H1 (cell line): ENCODE data around the gene SEC61A1. TPM values are rescaled to one million over a fixed set of nuclear protein-coding genes. Genes with fewer than 3 reads are reported as not detected.

Experiments
- CTCF ChIA-PET: fragments of 300-600 bp; sonication (Branson Sonifier 250); formaldehyde crosslinking; loops from one replicate; lab custom pipeline; 2021; ENCODE audit not compliant: partially characterized antibody; lab: Charles Lee
- POLR2A ChIA-PET: fragments of 300-600 bp; sonication (Branson Sonifier 250); formaldehyde crosslinking; loops from one replicate; lab custom pipeline; 2021; ENCODE audit warnings: inconsistent platforms; ENCODE audit not compliant: partially characterized antibody; lab: Charles Lee
- DNase-seq, 2 experiments: peaks; one replicate each; pipeline versions ENCODE4 v3.0.0 to v3.0.0-alpha.2; 2010 to 2022; ENCODE audit warnings: low spot score in 2 of 2, low read depth in 1 of 2, mixed read lengths in 1 of 2
- FAIRE-seq: peaks from 2 replicates; lab custom pipeline; 2011; peaks lifted over from hg19 to GRCh38; lab: Jason Lieb, UNC
- H2AFZ ChIP-seq: 2 replicates; pipeline ENCODE4 v1.8.1; 2012; ENCODE audit warnings: low read length, inconsistent platforms
- H2AK5ac ChIP-seq: 2 replicates; pipeline ENCODE4 v1.6.1; 2013; ENCODE audit warnings: low read depth, low read length
- H2BK120ac ChIP-seq: replicated peaks from 2 replicates; pipeline ENCODE3; 2013; ENCODE audit warnings: low read depth, low read length, inconsistent platforms
- H2BK12ac ChIP-seq: 2 replicates; pipeline ENCODE4 v1.6.1; 2013; ENCODE audit warnings: low read depth, low read length
- H2BK15ac ChIP-seq: 2 replicates; pipeline ENCODE4 v1.6.1; 2013; ENCODE audit warnings: low read length
- H2BK20ac ChIP-seq: 2 replicates; pipeline ENCODE4 v1.6.1; 2013; ENCODE audit warnings: low read length
- H2BK5ac ChIP-seq: 2 replicates; pipeline ENCODE4 v1.6.1; 2013; ENCODE audit warnings: low read depth, low read length
- H3K14ac ChIP-seq: 2 replicates; pipeline ENCODE4 v1.6.1; 2013; ENCODE audit warnings: inconsistent platforms; ENCODE audit not compliant: insufficient read length
- H3K18ac ChIP-seq: 2 replicates; pipeline ENCODE4 v1.6.1; 2013; ENCODE audit warnings: low read length; ENCODE audit errors: extremely low read depth
- H3K23ac ChIP-seq: 2 replicates; pipeline ENCODE4 v1.6.1; 2013; ENCODE audit warnings: inconsistent platforms; ENCODE audit not compliant: insufficient read length
- H3K23me2 ChIP-seq: 2 replicates; pipeline ENCODE4 v1.6.1; 2013; ENCODE audit warnings: low read depth, low read length
- H3K27ac ChIP-seq: 2 replicates; pipeline ENCODE4 v1.6.1; 2011; ENCODE audit warnings: low read depth, low read length, inconsistent platforms
- H3K27me3 ChIP-seq, 4 experiments: replicated peaks in 1 of 4; 1 replicate in 1 of 4; 2 replicates in 3 of 4; pipeline versions ENCODE4 v1.6.1 to v1.8.1; 2011 to 2013; ENCODE audit warnings: low read length in 3 of 4, mild to moderate bottlenecking in 3 of 4, inconsistent platforms in 2 of 4, mixed read lengths in 2 of 4, moderate library complexity in 1 of 4; ENCODE audit not compliant: control insufficient read depth in 3 of 4, insufficient read depth in 3 of 4; ENCODE audit errors: extremely low read depth in 1 of 4
- H3K36me3 ChIP-seq, 4 experiments: 2 replicates each; pipeline versions ENCODE4 v1.6.1 to v1.8.1; 2011 to 2013; ENCODE audit warnings: mild to moderate bottlenecking in 4 of 4, low read length in 3 of 4, moderate library complexity in 2 of 4, control low read depth in 1 of 4, inconsistent platforms in 1 of 4; ENCODE audit not compliant: insufficient read depth in 4 of 4, control insufficient read depth in 2 of 4
- H3K4ac ChIP-seq: replicated peaks from 2 replicates; pipeline ENCODE3; 2013; ENCODE audit warnings: low read length, low read depth, mixed read lengths, inconsistent platforms; ENCODE audit not compliant: insufficient read length
- H3K4me1 ChIP-seq, 4 experiments: replicated peaks in 1 of 4; 1 replicate in 1 of 4; 2 replicates in 3 of 4; pipeline versions ENCODE4 v1.6.1 to v1.8.1; 2011 to 2013; ENCODE audit warnings: low read length in 3 of 4, inconsistent platforms in 2 of 4, mixed read lengths in 1 of 4; ENCODE audit not compliant: insufficient read depth in 4 of 4, control insufficient read depth in 3 of 4
- H3K4me2 ChIP-seq, 2 experiments: 2 replicates each; pipeline versions ENCODE4 v1.6.1 to v1.8.1; 2011 to 2013; ENCODE audit warnings: low read depth in 2 of 2, low read length in 2 of 2, control low read depth in 1 of 2, inconsistent platforms in 1 of 2, mild to moderate bottlenecking in 1 of 2; ENCODE audit not compliant: insufficient read depth in 1 of 2
- H3K4me3 ChIP-seq, 4 experiments: fragments of 200-600, 300-600 bp in 1 of 4; sonication (generic), shearing (Covaris generic), sonication (Bioruptor Twin) in 1 of 4; 2 replicates each; pipeline versions ENCODE4 v1.5.1 to v1.8.1; 2011 to 2016; ENCODE audit warnings: low read length in 4 of 4, low read depth in 3 of 4, control low read depth in 2 of 4, inconsistent platforms in 2 of 4, mild to moderate bottlenecking in 2 of 4, mixed read lengths in 1 of 4, moderate library complexity in 1 of 4; ENCODE audit not compliant: insufficient read depth in 2 of 4; ENCODE audit errors: extremely low read depth in 1 of 4
- H3K56ac ChIP-seq: replicated peaks from 2 replicates; pipeline ENCODE3; 2013; ENCODE audit warnings: low read depth, mild to moderate bottlenecking, mixed read lengths, low read length, inconsistent platforms; ENCODE audit not compliant: insufficient read length
- H3K79me1 ChIP-seq: 2 replicates; pipeline ENCODE4 v1.6.1; 2013; ENCODE audit warnings: low read depth, low read length, control low read depth
- H3K79me2 ChIP-seq, 2 experiments: 2 replicates each; pipeline versions ENCODE4 v1.6.1 to v1.8.1; 2012 to 2013; ENCODE audit warnings: low read length in 2 of 2, mild to moderate bottlenecking in 2 of 2, inconsistent platforms in 1 of 2; ENCODE audit not compliant: insufficient read depth in 2 of 2, control insufficient read depth in 1 of 2
- H3K9ac ChIP-seq, 4 experiments: replicated peaks in 1 of 4; 1 replicate in 1 of 4; 2 replicates in 3 of 4; pipeline versions ENCODE4 v1.6.1 to v1.8.1; 2011 to 2013; ENCODE audit warnings: low read depth in 3 of 4, low read length in 3 of 4, control low read depth in 2 of 4, mild to moderate bottlenecking in 2 of 4, moderate library complexity in 2 of 4, inconsistent platforms in 1 of 4; ENCODE audit errors: extremely low read depth in 1 of 4
- H3K9me3 ChIP-seq, 2 experiments: 2 replicates each; pipeline versions ENCODE4 v1.6.1 to v1.8.1; 2012 to 2013; ENCODE audit warnings: mild to moderate bottlenecking in 2 of 2, moderate library complexity in 2 of 2, control low read depth in 1 of 2, inconsistent platforms in 1 of 2, low read depth in 1 of 2, low read length in 1 of 2, mixed read lengths in 1 of 2; ENCODE audit not compliant: insufficient read depth in 2 of 2
- H4K20me1 ChIP-seq, 2 experiments: replicated peaks in 1 of 2; 2 replicates each; pipeline versions ENCODE3 to v1.8.1; 2011 to 2013; ENCODE audit warnings: inconsistent platforms in 2 of 2, low read length in 2 of 2, mild to moderate bottlenecking in 1 of 2; ENCODE audit not compliant: insufficient read depth in 2 of 2, control insufficient read depth in 1 of 2
- H4K5ac ChIP-seq: 2 replicates; pipeline ENCODE4 v1.6.1; 2013; ENCODE audit warnings: low read length, low read depth, mixed read lengths, inconsistent platforms; ENCODE audit not compliant: insufficient read length
- H4K8ac ChIP-seq: 2 replicates; pipeline ENCODE4 v1.8.0; 2013; ENCODE audit warnings: mild to moderate bottlenecking, moderate library complexity, low read length, inconsistent platforms; ENCODE audit not compliant: insufficient read depth; ENCODE audit errors: extremely low read depth
- H4K91ac ChIP-seq: replicated peaks from 2 replicates; pipeline ENCODE3; 2013; ENCODE audit warnings: low read length, mixed read lengths, inconsistent platforms; ENCODE audit not compliant: insufficient read length
- ASH2L ChIP-seq: fragments of 200-600, 300-600 bp; sonication (generic); IDR thresholded peaks from one replicate; pipeline ENCODE4 v1.7.1; 2017; ENCODE audit warnings: low read length
- ATF3 ChIP-seq: IDR thresholded peaks from 2 replicates; pipeline ENCODE4 v1.6.1; 2011; ENCODE audit warnings: low read depth, mild to moderate bottlenecking, low read length; ENCODE audit not compliant: insufficient read depth
- BCL11A ChIP-seq, 2 experiments: IDR thresholded peaks; one replicate each; pipeline ENCODE4 v1.6.1; 2011; ENCODE audit warnings: low read depth in 2 of 2, low read length in 2 of 2, mild to moderate bottlenecking in 2 of 2
- CHD1 ChIP-seq: IDR thresholded peaks from 2 replicates; pipeline ENCODE4 v1.6.1; 2012; ENCODE audit warnings: low read depth, low read length, improper control_type of control experiment
- MAFK ChIP-seq: IDR thresholded peaks from 2 replicates; pipeline ENCODE4 v1.6.1; 2012; ENCODE audit warnings: low read depth, mild to moderate bottlenecking, improper control_type of control experiment, low read length
- POU5F1 ChIP-seq: IDR thresholded peaks from 2 replicates; pipeline ENCODE4 v1.6.1; 2011; ENCODE audit warnings: low read depth, mild to moderate bottlenecking, low read length, moderate library complexity
- RAD21 ChIP-seq, 2 experiments: IDR thresholded peaks in 1 of 2; conservative IDR thresholded peaks in 1 of 2; 2 replicates each; pipeline ENCODE4 v1.6.1; 2011; ENCODE audit warnings: low read depth in 2 of 2, low read length in 2 of 2, improper control_type of control experiment in 1 of 2, inconsistent platforms in 1 of 2, mild to moderate bottlenecking in 1 of 2, moderate library complexity in 1 of 2
- SIN3A ChIP-seq, 2 experiments: IDR thresholded peaks in 1 of 2; conservative IDR thresholded peaks in 1 of 2; 2 replicates each; pipeline ENCODE4 v1.6.1; 2011 to 2012; ENCODE audit warnings: low read length in 2 of 2, improper control_type of control experiment in 1 of 2, low read depth in 1 of 2, mild to moderate bottlenecking in 1 of 2
- WGBS, 2 experiments: shearing (Covaris generic) in 1 of 2; methylation state at CpG; one replicate each; pipeline versions ENCODE4 v1.1.6 to v1.1.7; 2013 to 2015; ENCODE audit warnings: low lambda C conversion rate in 2 of 2, mixed read lengths in 2 of 2, inconsistent platforms in 1 of 2, low coverage in 1 of 2, missing lambda C conversion rate in 1 of 2; ENCODE audit not compliant: insufficient replicate concordance in 2 of 2, insufficient coverage in 1 of 2, insufficient read length in 1 of 2; ENCODE audit errors: extremely low coverage in 1 of 2, missing lambda C conversion rate in 1 of 2; 5-methylcytosine and 5-hydroxymethylcytosine counted together
- polyA plus RNA-seq, 7 experiments: library from polyadenylated mRNA; depleted of rRNA in 3 of 7; stranded (reverse) in 5 of 7; unstranded in 2 of 7; fragments of >200 nt in 5 of 7; fragments of 200-250 nt in 2 of 7; gene quantifications; 1 replicate in 5 of 7; 2 replicates in 1 of 7; 4 replicates in 1 of 7; pipeline versions ENCODE4 v1.2.1 to v1.2.3, GENCODE V29; 2011 to 2013; ENCODE audit warnings: missing spikeins in 2 of 7, mixed read lengths in 2 of 7
- total RNA-seq: library from RNA; stranded (reverse); fragmentation: NEBNext Ultra II Directional; extraction: Animal tissue kit (Norgen Biotek cat#: 25700); gene quantifications from 2 replicates; pipeline ENCODE4 v1.2.1, GENCODE V29; 2021
- TF ChIP-seq, protein P1 (sequence below): IDR thresholded peaks from 2 replicates; pipeline ENCODE4 v1.6.1; 2012; ENCODE audit warnings: low read length, inconsistent platforms
- TF ChIP-seq, protein P2 (sequence below): IDR thresholded peaks from 2 replicates; pipeline ENCODE4 v1.6.1; 2011; ENCODE audit warnings: low read length, improper control_type of control experiment

The SEC61A1 gene
- total and polyA plus RNA-seq, 2 of the 8 experiments (the other 6 are each of a cell fraction or from before 2014, with no cell fraction given), result 133 to 165 TPM

DNA sequence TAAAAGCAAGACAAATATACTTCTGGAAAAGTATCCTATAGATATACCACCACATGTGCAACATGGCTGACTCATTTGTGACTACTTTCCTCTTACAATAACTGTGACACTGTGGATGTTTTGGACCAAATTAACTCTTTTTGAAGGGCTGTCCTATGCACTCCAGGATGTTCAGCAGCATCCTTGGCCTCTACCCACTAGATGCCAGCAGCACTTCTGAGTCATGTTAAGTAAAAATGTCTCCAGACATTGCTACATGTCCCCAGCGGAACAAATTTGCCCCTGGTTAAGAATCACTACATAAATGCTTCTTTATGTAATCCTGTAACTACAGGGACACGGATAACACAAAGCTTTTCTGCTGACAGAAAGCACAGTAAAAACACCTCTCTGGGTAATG, 39.3 kb downstream of the SEC61A1 start:
- H2BK12ac ChIP-seq, result no peak overlapping the region
- peaks cover 9 to 36% (median 19%) of the 10 kb centered on the region in 4 experiments for H3K36me3 ChIP-seq
- no peak overlapping the region for H4K8ac ChIP-seq
- H3K9ac ChIP-seq, result no peak overlapping the region
- H3K9me3 ChIP-seq, result no peaks in the 10 kb centered on the region
- no peak overlapping the region for H2AK5ac ChIP-seq
- no peaks in the 10 kb centered on the region for H3K27me3 ChIP-seq
- no peak overlapping the region for H2BK5ac ChIP-seq
- H3K4me1 ChIP-seq, result peaks cover 2 to 14% (median 6%) of the 10 kb centered on the region in 4 experiments; a peak in 6 of 7 replicates
- no peak overlapping the region for H4K5ac ChIP-seq
- H3K27ac ChIP-seq, result 0 out of 2 replicates have a peak overlapping the region, but pooled peaks have one; percentile 19
- DNase-seq, result no peak
- peaks cover 7% of the 10 kb centered on the region for H3K79me1 ChIP-seq
- H2BK20ac ChIP-seq, result no peak overlapping the region
- no peak overlapping the region for H3K4me2 ChIP-seq
- no peak overlapping the region for H2BK15ac ChIP-seq
- H2BK120ac ChIP-seq, result no peak overlapping the region
- peaks cover 0 to 42% of the 10 kb centered on the region in 2 experiments; a peak in 2 of 4 replicates for H3K79me2 ChIP-seq
- H3K23me2 ChIP-seq, result no peaks in the 10 kb centered on the region
- CTCF ChIA-PET, result interaction anchor here (1.0 kb wide), 1 partner anchor 10 kb away, joined by 3 read pairs; no protein-coding TSS in a partner anchor
- no peak overlapping the region for H3K4ac ChIP-seq
- FAIRE-seq, result no peak
- H2AFZ ChIP-seq, result no peak overlapping the region
- H4K91ac ChIP-seq, result no peak overlapping the region
- H4K20me1 ChIP-seq, result peaks cover 2 to 9% of the 10 kb centered on the region in 2 experiments
- POLR2A ChIA-PET, result no interaction called here
- no peak overlapping the region for H3K14ac ChIP-seq
- H3K18ac ChIP-seq, result no peak overlapping the region
- no peak overlapping the region for H3K56ac ChIP-seq
- WGBS, 2 experiments, result 87% methylated on average over 2 of the region's 2 CpGs; no CpG with 5 or more reads in 1 of the 2 experiments
- H3K23ac ChIP-seq, result no peak overlapping the region
- no peak overlapping the region for H3K4me3 ChIP-seq
- TF ChIP-seq ASH2L, result no peak
- TF ChIP-seq MAFK, result no peak
- TF ChIP-seq ATF3, result no peak
- TF ChIP-seq, protein P1, sequence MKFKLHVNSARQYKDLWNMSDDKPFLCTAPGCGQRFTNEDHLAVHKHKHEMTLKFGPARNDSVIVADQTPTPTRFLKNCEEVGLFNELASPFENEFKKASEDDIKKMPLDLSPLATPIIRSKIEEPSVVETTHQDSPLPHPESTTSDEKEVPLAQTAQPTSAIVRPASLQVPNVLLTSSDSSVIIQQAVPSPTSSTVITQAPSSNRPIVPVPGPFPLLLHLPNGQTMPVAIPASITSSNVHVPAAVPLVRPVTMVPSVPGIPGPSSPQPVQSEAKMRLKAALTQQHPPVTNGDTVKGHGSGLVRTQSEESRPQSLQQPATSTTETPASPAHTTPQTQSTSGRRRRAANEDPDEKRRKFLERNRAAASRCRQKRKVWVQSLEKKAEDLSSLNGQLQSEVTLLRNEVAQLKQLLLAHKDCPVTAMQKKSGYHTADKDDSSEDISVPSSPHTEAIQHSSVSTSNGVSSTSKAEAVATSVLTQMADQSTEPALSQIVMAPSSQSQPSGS, result no peak
- no peak for TF ChIP-seq POU5F1
- no peak for TF ChIP-seq BCL11A (IDR thresholded peaks at IDR 0.05; ENCODE audit: low read depth in 2 of 2, low read length in 2 of 2)
- TF ChIP-seq, protein P2, sequence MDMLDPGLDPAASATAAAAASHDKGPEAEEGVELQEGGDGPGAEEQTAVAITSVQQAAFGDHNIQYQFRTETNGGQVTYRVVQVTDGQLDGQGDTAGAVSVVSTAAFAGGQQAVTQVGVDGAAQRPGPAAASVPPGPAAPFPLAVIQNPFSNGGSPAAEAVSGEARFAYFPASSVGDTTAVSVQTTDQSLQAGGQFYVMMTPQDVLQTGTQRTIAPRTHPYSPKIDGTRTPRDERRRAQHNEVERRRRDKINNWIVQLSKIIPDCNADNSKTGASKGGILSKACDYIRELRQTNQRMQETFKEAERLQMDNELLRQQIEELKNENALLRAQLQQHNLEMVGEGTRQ, result no peak
- no peak for TF ChIP-seq SIN3A (conservative IDR thresholded peaks at IDR 0.05 in 1 of 2, IDR thresholded peaks at IDR 0.05 in 1 of 2; ENCODE audit: low read depth in 1 of 2, low read length in 2 of 2)
- no peak for TF ChIP-seq RAD21 (IDR thresholded peaks at IDR 0.05 in 1 of 2, conservative IDR thresholded peaks at IDR 0.05 in 1 of 2; ENCODE audit: low read depth in 2 of 2, low read length in 2 of 2)
- TF ChIP-seq CHD1, result no peak
